HG03571 (cell line): ENCODE data around the gene MGLL.
A peak's percentile ranks its signal among the peaks of the same experiment; 100 is the strongest.

ENCODE experiments used
- ATAC-seq: cut with Tn5 transposase; IDR thresholded peaks from one replicate; pipeline ENCODE4 v1.9.1; 2021; ENCODE audit not compliant: unreplicated experiment

The MGLL gene

DNA sequence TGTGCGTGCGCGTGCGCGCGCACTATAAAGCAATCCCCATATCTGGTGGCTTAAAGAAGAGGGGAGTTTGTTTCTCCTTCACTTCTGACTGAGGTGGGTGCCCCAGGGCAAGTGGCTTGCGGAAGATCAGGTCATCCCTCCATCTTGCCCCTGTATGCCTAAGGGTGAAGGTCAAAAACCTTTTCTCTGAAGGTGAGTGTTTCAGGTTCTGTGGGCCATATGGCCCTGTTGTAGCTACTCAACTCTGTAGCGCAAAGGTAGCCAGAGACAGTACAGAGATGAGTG, 144.1 kb downstream of the MGLL start:
- no peak for ATAC-seq

DNA sequence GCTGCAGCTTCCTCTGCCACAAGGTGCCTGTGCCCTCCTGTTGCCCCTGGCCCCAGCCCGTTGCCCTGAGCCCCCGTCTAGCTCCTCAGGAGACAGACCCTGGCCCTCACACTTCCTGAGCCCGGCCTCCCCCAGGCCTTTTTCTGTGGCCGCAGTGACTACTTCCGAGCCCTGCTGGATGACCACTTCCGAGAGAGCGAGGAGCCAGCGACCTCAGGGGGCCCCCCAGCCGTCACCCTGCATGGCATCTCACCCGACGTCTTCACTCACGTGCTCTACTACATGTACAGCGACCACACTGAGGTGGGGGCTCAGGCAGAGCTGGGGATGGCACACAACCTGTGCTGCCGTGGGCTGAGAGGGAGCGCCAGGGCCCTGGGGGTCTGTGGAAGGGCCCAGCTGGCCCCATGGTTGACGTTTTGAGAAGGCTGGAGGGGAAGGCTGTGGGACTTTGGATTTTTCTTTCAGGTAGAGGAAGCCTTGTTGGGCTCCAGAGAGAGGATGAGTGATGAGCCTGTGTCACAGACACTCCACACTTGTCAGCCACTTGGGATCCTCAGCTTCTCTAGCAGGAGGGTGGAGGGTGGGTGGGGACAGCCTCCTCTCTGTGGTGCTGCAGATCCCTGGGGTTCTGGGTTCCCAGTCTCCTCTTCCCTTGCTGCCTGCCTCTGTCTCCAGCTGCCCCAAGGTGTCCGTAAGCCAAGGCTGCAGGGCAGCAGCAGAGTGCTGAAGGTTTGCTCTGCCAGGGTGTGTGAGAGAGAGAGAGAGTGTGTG, 144.6 kb downstream of the MGLL start:
- no peak for ATAC-seq

DNA sequence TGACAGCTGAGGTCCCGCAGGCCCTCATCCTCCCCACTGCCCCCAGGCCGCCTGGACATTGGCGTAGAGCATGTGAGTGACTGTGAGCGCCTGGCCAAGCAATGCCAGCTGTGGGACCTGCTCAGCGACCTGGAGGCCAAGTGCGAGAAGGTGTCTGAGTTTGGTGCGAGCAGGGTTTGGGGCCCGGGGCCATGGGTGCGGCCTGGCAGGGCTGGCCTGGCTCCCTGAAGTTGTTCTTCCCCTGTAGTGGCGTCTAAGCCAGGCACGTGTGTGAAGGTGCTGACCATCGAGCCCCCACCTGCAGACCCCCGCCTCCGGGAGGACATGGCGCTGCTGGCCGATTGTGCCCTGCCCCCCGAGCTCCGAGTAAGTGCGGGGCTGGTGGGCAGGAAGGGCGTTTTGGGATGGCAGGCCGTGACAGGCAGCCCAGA, 145.4 kb downstream of the MGLL start:
- ATAC-seq: no peak

DNA sequence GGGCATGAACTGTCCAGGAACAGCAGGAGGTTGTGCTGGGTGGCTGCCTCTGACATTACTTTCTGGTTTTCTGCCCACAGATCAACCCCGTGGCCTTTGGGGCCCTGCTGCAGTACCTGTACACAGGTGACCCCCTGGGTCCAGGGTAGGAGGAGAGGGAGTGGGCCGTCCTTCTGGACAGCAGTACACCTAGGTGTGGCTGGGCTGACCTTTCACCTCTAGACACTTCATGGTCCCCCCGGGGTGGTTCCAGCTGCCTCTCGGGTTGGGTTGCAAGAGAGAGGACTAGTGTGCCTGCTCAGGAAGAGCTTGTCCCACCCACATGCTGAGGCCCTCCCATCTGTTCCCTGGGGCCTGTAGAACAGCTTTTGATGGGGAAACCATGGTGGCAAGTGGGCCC, 145.9 kb downstream of the MGLL start:
- no peak for ATAC-seq

DNA sequence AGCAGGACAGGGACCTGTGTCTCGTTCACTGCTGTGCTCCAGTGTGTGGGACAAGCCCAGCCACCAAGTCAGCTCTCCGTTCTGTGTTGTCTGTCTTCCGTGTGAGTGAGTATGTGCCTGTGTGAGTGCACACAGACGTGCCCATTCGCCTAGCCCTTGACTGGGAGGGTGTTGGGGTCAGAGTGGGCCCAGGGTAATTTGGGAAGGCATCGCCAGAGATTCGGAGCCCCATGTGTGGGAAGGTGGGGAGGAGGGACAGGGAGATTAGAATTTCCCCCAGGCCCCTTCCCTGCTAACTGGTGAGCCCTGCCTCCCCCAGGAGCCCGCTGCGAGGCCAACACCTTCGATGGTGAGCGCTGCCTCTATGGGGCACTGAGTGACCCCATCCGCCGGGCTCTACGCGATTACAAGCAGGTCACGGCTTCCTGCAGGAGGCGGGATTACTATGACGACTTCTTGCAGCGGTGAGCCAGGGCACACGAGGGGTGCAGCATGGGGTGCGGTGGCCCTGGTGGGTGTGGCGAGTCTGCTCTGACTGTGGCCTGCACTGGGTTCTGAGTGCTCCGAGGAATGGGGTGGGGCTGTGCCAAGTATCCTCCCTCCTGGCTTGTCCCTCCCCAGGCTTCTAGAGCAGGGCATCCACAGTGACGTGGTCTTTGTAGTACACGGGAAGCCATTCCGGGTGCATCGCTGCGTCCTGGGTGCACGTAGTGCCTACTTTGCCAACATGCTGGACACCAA, 146.5 kb downstream of the MGLL start:
- no peak for ATAC-seq

DNA sequence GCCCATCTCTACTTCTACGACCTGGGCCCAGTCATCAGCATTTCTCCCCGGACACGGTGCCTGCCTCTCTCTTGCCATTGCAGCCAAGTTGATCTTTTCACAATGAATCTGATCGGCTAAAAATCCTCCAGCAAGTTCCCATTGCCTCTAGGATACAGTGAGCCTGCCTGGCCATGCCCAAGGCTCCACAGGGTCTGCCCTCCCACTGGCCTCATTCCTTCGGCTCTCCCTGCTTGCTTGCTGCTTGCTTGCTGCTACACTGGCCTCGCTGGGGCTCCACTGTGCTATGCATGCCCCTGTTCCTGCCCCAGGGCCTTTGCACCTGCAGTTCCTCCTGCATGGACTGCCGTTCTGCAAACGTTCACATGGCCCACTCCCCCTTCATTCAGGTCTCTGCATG, 147.5 kb downstream of the MGLL start:
- no peak for ATAC-seq

DNA sequence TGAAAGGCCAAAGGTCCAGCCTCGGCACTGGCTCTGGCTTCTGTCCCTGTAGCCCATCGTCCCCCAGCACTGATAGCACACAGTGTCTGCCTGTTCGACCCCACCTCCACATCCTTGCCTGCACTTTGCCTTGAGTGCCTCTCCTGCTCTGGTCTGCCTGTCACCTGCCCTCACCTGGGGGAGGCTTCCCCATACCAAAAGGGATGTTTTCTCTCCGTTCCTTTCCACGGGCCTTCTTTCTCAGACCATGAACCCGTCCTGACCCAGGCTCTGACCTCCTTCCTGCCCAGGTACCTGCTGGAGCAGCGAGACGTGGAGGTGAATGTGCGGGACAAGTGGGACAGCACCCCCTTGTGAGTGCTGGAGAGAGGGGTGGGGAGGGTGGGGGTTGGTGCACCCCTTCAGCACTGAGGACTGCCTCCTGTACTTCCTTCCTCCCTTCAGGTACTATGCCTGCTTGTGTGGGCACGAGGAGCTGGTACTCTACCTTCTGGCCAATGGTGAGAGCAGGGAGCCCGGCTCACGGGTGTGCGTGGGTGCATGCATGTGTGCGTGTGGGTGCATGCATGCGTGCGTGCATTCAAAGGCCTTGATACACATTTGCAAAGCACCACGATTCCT, 148.1 kb downstream of the MGLL start:
- ATAC-seq: no peak

DNA sequence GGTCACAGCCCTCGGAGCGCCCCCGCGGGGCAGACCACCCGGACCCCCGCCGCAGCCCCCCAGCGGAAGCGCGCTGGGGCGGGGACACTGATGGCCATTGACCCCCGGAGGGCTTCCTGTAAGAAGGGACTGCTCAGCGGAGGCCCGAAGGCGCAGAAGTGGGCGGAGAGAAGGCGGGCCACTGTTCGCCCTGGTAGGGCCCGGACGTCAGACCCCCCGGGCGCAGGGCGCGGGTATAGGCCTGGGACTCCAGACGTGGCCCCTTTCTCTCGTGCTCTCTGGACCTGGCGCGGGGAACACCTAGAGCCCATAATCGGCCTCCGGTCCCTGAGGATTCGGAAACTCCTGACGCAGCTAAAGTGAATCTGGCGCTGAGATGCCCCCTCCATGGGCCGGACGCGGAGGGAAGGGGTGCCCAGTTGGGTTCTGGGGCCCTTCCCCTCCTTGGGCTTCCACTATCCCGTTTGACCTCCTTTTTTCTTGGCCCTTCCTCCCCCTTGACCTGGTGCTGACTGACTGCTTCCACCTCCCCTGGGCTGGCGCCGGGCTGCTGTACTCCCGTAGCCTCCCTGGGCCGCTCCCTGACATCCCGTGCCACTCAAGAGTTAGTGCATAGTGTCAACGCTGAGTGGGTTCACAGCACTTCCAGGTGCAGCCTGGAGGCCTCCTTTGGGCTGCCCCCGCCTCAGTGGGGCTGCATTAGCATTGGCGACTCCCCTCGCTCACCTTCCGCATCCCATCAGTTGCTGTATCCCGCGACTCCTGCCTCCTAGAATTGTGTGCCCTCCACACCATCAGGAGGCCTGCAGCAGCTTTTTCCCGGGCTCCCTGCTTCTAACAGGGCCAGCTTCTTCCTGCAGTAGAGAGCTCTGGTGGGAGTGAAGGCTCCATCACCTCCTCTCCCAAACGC, 148.9 kb downstream of the MGLL start:
- peak; percentile 39 for ATAC-seq

DNA sequence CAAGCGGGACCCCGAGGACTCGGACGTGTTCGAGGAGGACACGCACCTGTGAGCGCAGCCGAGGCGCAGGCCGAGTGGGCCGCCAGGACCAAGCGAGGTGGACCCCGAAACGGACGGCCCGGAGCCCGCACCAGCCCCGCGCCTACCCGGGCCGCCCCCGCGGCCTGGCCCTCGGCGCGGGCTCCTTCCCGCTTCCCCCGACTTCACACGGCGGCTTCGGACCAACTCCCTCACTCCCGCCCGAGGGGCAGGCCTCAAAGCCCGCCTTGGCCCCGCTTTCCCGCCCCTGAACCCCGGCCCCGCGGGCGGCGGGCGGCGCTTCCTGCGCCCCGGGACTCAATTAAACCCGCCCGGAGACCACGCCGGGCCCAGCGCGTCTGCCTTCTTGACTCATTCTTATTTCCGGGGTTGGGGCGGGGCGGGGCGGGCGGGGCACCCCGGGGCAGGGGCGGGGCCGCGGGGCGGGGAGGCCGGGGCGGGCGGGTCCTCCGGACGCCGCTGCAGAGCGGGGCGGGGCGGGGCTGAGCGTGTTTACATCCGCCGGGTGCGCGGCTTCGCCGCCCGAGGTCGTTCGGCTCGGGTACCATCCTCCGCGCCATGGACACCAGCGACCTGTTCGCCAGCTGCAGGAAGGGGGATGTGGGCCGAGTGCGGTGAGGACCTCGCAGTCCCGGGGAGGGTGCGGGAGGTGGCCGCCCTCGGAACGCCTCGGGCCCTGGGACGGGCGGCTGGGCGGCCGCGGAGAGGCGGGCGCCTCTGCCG, 149.7 kb downstream of the MGLL start, which contains the start of gene ABTB1:
ABTB1 (plus strand) TSS at position 524 of the 762 bp plus-strand sequence; CDS start at position 598, 74 bp downstream.
- peak; percentile 60 for ATAC-seq

DNA sequence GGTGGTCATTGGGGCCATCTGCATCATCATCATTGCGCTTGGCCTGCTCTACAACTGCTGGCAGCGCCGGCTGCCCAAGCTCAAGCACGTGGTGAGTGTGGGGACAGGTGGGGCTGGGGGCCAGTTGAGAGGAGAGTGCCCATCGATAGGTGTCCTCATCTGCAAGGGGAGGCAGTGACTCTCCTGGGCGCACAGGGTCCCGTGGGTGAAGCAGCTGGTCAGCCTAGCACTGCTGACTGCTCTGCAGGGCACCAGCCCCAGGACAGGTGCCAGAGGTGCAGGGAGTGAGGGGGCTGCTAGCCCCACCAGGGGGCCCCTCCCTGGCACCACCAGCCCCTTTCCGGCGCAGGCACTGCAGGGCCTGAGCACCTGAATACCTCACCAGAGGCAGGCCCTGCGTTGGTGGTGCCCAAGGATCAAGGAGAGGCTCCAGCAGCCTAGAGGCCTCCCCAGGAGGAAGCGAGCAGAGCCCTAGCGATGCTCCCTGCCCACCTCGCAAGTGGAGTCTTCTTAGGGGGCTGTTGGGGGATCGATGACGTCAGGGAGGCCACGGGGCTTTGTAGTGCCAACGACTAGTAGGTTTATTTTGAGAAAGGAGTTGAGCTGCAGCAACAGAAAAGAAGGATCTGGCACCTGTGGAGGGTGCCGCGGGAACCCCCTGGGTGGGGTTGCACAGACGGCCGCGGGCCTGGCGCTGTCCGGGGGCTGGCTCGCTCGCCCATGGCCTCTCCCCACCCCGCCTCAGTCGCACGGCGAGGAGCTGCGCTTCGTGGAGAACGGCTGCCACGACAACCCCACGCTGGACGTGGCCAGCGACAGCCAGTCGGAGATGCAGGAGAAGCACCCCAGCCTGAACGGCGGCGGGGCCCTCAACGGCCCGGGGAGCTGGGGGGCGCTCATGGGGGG, 150.5 kb downstream of the MGLL start:
- peak; percentile 16 for ATAC-seq

DNA sequence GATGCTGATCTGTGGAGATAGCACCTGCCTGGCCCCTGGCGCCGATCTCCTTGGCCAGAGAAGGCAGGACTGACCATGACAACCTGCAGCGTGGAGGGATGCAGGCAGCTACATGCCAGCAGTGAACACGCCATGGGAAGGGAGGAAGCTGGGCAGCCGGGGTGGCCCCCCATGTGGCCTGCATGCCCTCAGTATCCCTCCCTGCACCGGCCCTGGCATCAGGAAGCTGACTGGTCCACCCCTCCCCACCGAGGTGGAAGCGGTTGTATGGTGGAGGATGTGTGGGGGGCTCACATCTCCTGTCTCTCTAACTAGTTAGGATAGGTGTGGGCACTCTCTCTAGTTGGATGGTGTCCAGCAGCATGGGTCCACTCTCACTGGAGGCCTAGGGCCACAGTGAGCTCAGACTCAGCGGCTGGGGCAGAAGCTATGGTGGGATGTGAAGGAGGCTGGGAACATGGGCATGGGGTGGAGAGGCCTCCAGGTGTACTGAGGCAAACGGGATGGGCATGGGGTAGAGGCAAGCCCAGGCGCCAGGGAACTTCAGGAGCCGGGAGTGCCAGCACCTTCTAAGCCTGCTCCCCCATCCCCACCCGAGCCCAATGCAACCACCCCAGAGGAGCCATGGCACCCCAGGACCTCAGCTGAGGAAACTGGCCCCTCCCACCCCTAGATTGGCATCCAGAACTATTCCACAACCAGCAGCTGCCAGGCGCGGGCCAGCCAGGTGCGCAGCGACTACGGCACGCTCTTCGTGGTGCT, 151.4 kb downstream of the MGLL start:
- ATAC-seq: no peak

DNA sequence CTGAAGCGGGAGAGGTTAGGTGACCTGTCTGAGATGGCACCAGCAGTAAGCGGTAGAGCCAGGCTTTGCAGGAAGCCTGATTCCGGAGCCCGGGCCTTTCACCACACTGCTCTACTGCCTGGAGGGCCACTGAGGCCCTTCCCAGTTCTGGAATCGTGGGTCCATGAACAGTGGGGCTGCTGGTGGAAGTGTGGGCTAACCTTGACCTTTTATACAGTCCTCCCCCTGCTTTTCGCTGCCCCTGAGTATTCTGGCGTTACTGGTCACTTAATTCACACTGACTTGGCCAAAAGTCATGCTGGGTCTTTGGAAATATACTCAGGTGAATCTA, 152.1 kb downstream of the MGLL start:
- no peak for ATAC-seq

DNA sequence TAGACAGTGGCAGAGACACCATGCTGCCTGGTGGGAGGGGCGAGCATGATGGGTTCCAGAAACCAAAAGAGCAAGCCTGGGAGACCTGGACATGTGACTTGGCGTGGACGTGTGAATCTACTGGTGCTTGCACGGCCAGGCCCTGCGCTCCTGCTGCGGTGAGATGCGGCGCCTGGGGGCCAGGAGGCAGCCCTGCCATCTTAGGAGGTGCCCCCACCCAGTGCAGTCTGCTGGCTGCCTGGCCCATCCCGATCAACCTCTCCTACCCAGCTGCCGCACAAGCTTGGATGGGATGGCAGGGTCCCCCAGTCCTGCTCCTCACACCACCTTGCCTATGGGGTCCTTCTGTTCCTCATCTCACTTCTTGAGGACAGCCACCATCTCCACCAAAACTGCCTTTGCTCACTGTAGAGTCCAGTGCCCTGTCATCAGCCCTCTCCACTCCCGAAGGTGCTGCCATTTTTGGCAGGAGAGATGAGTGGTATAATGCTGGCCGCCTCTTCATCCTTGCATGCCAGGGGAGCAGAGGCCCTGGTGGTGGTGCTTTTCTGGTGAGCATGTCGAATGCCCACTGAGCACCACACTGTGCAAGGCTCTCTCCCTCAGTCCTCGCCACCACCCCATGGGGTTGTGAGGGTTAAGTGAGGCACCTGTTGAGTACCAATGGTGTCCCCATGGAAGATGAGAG, 152.6 kb downstream of the MGLL start:
- ATAC-seq: no peak

DNA sequence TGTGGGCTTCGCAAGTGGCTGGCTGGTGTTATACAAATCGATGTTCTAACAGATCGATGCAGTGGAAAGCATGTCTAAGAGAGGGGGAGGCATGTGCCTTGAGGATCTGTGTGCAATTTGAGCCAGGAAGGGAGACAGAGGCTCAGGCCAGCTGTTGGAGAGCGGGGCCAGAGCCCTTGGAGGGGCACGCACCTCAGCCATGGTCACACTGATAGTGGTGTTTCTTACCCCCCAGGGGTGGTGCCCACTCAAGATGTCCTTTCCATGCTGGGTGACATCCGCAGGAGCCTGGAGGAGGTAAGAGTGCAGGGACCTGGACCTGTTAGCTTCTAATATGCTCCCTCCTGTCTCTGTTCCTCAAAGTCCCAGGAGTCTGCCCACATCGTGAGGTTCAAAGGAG, 153.4 kb downstream of the MGLL start:
- no peak for ATAC-seq

DNA sequence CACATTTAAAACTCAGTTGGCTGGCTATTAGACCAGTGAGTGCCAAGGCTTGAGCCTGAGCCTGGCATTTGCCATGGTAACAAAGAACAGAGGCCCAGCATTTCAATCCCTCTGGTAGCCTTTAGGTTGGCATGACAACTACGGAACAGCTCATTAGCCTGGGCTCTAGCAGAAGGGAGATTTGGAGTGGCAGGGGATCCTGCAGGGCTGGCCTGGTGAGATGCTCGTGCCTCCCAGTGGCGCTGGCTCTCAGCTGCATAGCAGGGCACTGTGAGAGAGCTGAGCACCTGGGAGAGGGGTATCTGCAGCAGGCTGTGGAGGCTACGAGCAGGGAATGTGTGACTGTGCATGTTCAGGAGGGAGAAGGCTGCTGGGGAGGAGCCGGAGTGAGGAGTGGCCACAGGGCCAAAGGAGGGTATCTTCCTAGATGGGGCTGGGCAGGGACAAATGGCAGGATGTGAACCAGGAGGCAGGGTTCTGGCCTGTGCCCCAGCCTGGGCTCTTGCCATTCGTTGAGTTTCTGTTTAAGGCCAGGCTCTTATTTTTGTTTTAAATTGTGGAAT, 155.1 kb downstream of the MGLL start:
- ATAC-seq: no peak

DNA sequence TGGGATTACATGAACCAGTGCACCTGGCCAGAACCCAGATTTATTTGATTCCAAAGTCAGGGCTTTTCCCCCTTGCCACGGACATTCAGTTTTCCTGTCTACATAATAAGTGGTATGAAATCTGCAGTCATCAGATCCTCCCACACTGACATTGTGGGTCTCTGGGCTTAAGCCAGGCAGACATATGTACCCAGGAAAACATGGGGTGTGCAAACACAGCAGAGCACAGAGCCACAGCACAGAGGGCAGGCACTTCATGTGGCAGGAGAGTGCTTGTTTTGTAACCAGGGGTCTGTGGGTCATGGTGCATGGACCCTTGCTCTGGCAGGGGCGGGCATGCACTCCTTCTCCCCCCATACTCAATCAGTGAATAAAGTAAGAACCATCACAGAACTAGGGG, 155.6 kb downstream of the MGLL start:
- no peak for ATAC-seq

DNA sequence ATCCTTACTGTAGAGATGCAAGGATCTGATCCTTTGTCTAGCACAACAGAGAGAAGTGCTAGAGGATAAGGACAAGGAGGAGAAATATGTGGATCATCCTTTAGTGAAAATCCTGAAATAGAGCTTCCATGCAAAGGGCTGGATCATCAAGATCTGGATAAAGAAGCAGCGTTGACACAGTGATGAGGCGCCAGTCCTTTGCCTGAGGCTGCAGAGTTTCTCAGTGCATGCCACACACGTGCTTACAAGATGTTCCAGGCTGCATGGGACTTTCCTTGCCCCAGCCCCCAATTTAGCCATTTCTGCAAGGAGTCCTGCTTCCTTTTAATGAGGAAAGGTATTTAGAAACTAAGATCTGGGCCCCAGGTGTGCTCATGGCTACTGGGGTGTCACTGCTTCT, 156.7 kb downstream of the MGLL start:
- no peak for ATAC-seq

DNA sequence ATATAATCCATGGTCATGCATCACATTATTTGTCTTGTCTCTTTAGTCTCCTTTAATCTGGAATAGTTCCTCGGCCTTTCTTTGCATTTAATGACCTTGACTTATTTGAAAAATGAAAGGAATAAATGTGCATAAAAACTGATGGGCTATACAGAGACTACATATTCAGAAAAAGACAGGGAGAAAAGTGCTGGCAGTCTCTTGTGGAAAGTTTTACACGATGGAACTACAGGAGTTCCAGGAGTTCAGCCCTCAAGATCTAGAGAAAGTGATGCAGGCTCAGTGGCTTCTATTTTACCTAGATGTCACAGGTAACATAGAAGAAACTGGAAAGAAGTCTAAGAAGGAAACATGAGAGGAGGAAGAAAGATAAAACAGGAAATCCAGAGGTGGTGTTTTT, 157.2 kb downstream of the MGLL start:
- no peak for ATAC-seq
